Activated CD4-positive, alpha-beta T cell treated with anti-CD3 and anti-CD28 coated beads, Interleukin-2, amount 50 U/mL, for 24 hours (primary cell): ENCODE data around the gene TMEM203.
"Not testable (repeated sequence)": the region's sequence is repeated elsewhere in the genome, so short reads cannot be mapped to it uniquely, and the experiment has no call there.

Experiments used
- DNase-seq, 2 donors: peaks; one replicate each; pipeline ENCODE4 v3.0.0-alpha.2; 2020; ENCODE audit warnings: low read depth in 1 of 2, low spot score in 1 of 2

TMEM203 gene

GRCh38 chr9:137242269-137243203, 37.1 kb upstream of the TMEM203 start:
- no peak for DNase-seq

- peak; percentile 36 to 55 for DNase-seq
Observed at GRCh38 chr9:137241490-137242268, 36.2 kb upstream of the TMEM203 start.

GRCh38 chr9:137240841-137241489, 35.5 kb upstream of the TMEM203 start, which contains the start of gene TUBB4B:
TUBB4B (plus strand) TSS chr9:137241287; CDS start chr9:137241361, 74 bp downstream.
- peak; percentile 88 to 98 for DNase-seq

- peak in 1 of 2 donors; percentile 54 for DNase-seq
Observed at GRCh38 chr9:137240318-137240840, 34.9 kb upstream of the TMEM203 start.

- not testable (repeated sequence) for DNase-seq
Observed at GRCh38 chr9:137239541-137240200, 34.2 kb upstream of the TMEM203 start.

GRCh38 chr9:137237759-137238726, 32.6 kb upstream of the TMEM203 start:
- no peak for DNase-seq

- DNase-seq = no peak
Observed at GRCh38 chr9:137236936-137237421, 31.5 kb upstream of the TMEM203 start.

- DNase-seq = peak; percentile 86 to 87
Observed at GRCh38 chr9:137236238-137236935, 30.9 kb upstream of the TMEM203 start.

- DNase-seq = no peak
Observed at GRCh38 chr9:137235424-137236237, 30.2 kb upstream of the TMEM203 start.

GRCh38 chr9:137234758-137235423, 29.4 kb upstream of the TMEM203 start:
- no peak for DNase-seq

- DNase-seq = no peak
Observed at GRCh38 chr9:137234055-137234697, 28.7 kb upstream of the TMEM203 start.

GRCh38 chr9:137233143-137233980, 27.9 kb upstream of the TMEM203 start:
- DNase-seq = no peak

- DNase-seq = no peak
Observed at GRCh38 chr9:137232510-137232909, 27.1 kb upstream of the TMEM203 start.

- no peak for DNase-seq
Observed at GRCh38 chr9:137232101-137232500, 26.7 kb upstream of the TMEM203 start.

GRCh38 chr9:137231372-137232039, 26.1 kb upstream of the TMEM203 start:
- no peak for DNase-seq
